Endothelial cell of umbilical vein (primary cell): ENCODE data around the gene DQX1. TPM values are rescaled to one million over a fixed set of nuclear protein-coding genes. Genes with fewer than 3 reads are reported as not detected.

Experiments used
- BruUV-seq: library from RNA; stranded (reverse); fragments of 400-500 nt; replicated peaks from 2 replicates; lab custom pipeline; 2021; lab: Mats Ljungman, UMichigan
- CTCF ChIA-PET: fragments of 300-600, 350-600 bp; sonication (Branson Sonifier 250); formaldehyde crosslinking; loops from one replicate; lab custom pipeline; 2021; ENCODE audit warnings: antibody characterized with exemption, inconsistent platforms; lab: Charles Lee
- POLR2A ChIA-PET: fragments of 300-600, 350-600 bp; sonication (Branson Sonifier 250); formaldehyde crosslinking; loops from one replicate; lab custom pipeline; 2021; ENCODE audit warnings: antibody characterized with exemption, inconsistent platforms; lab: Charles Lee
- DNase-seq: peaks from one replicate; pipeline ENCODE4 v3.0.0-alpha.2; 2011; ENCODE audit warnings: low read depth, low spot score
- FAIRE-seq: peaks from 2 replicates; lab custom pipeline; 2011; peaks lifted over from hg19 to GRCh38; lab: Jason Lieb, UNC
- H2AFZ ChIP-seq: 2 replicates; pipeline ENCODE4 v1.6.0; 2012; ENCODE audit warnings: low read depth, low read length, control low read depth, inconsistent platforms
- H3K27ac ChIP-seq: 2 replicates; pipeline ENCODE4 v1.5.1; 2011; ENCODE audit warnings: low read depth, mild to moderate bottlenecking, control low read depth, low read length, moderate library complexity; ENCODE audit not compliant: insufficient read depth
- H3K27me3 ChIP-seq, 2 experiments: 2 replicates each; pipeline versions ENCODE4 v1.6.0 to v1.6.1; 2011; ENCODE audit warnings: low read length in 2 of 2, mixed read lengths in 1 of 2; ENCODE audit not compliant: control insufficient read depth in 2 of 2, insufficient read depth in 2 of 2
- H3K36me3 ChIP-seq, 2 experiments: 2 replicates in 1 of 2; 3 replicates in 1 of 2; pipeline ENCODE4 v1.5.1; 2011; ENCODE audit warnings: low read length in 2 of 2, mild to moderate bottlenecking in 1 of 2, moderate library complexity in 1 of 2; ENCODE audit not compliant: control insufficient read depth in 2 of 2, insufficient read depth in 2 of 2; ENCODE audit errors: extremely low read depth in 1 of 2
- H3K4me1 ChIP-seq: 3 replicates; pipeline ENCODE4 v1.5.1; 2011; ENCODE audit warnings: mild to moderate bottlenecking, low read length; ENCODE audit not compliant: control insufficient read depth, insufficient read depth; ENCODE audit errors: extremely low read depth
- H3K4me2 ChIP-seq: 2 replicates; pipeline ENCODE4 v1.6.1; 2011; ENCODE audit warnings: low read length, control low read depth, mixed read lengths; ENCODE audit not compliant: insufficient read depth
- H3K4me3 ChIP-seq, 3 experiments: fragments of 200-600 bp in 1 of 3; sonication (generic), shearing (Covaris generic) in 1 of 3; replicated peaks in 1 of 3; 2 replicates each; pipeline ENCODE4 v1.5.1; 2011 to 2016; ENCODE audit warnings: control low read depth in 3 of 3, low read length in 3 of 3, mild to moderate bottlenecking in 2 of 3, inconsistent platforms in 1 of 3, low read depth in 1 of 3, moderate library complexity in 1 of 3; ENCODE audit not compliant: insufficient read depth in 1 of 3
- H3K79me2 ChIP-seq: 2 replicates; pipeline ENCODE4 v1.6.0; 2012; ENCODE audit warnings: low read length, inconsistent platforms; ENCODE audit not compliant: control insufficient read depth, insufficient read depth
- H3K9ac ChIP-seq: replicated peaks from 2 replicates; pipeline ENCODE3; 2011; ENCODE audit warnings: low read length, control low read depth; ENCODE audit not compliant: insufficient read depth; ENCODE audit errors: extremely low read depth
- H3K9me1 ChIP-seq: replicated peaks from 3 replicates; pipeline ENCODE4 v1.6.0; 2011; ENCODE audit warnings: mild to moderate bottlenecking, low read length; ENCODE audit not compliant: control insufficient read depth, insufficient read depth; ENCODE audit errors: extremely low read depth
- H3K9me3 ChIP-seq: replicated peaks from 2 replicates; pipeline ENCODE4 v1.5.1; 2012; ENCODE audit warnings: low read length, inconsistent platforms; ENCODE audit not compliant: control insufficient read depth, insufficient read depth
- H4K20me1 ChIP-seq: replicated peaks from 2 replicates; pipeline ENCODE3; 2011; ENCODE audit warnings: mild to moderate bottlenecking, low read length; ENCODE audit not compliant: control insufficient read depth, insufficient read depth; ENCODE audit errors: extremely low read depth
- EZH2 ChIP-seq: IDR thresholded peaks from 2 replicates; pipeline ENCODE4 v1.6.1; 2012; ENCODE audit warnings: borderline replicate concordance, low read depth, mild to moderate bottlenecking, moderate library complexity, low read length, inconsistent platforms; ENCODE audit not compliant: severe bottlenecking
- FOS ChIP-seq: IDR thresholded peaks from 2 replicates; pipeline ENCODE4 v1.6.1; 2011; ENCODE audit warnings: mild to moderate bottlenecking, low read length, moderate library complexity, borderline replicate concordance; ENCODE audit not compliant: insufficient read depth
- GATA2 ChIP-seq: IDR thresholded peaks from 2 replicates; pipeline ENCODE4 v1.7.0; 2011; ENCODE audit warnings: low read depth, mild to moderate bottlenecking, moderate library complexity, mixed read lengths, low read length; ENCODE audit not compliant: insufficient read length, insufficient read depth
- JUN ChIP-seq: IDR thresholded peaks from 2 replicates; pipeline ENCODE4 v1.6.1; 2011; ENCODE audit warnings: borderline replicate concordance, low read depth; ENCODE audit not compliant: insufficient read length, insufficient read depth
- MAX ChIP-seq: IDR thresholded peaks from 2 replicates; pipeline ENCODE4 v1.6.1; 2011; ENCODE audit not compliant: insufficient read depth, insufficient read length
- POLR2AphosphoS5 ChIP-seq: IDR thresholded peaks from 2 replicates; pipeline ENCODE4 v1.6.1; 2012; ENCODE audit warnings: low read depth, mild to moderate bottlenecking, control low read depth, low read length, moderate library complexity; ENCODE audit not compliant: insufficient read depth
- dilution Hi-C: fragments of 300-500 bp; cut with MboI; formaldehyde crosslinking; loops from one replicate; pipeline ENCODE4 v1.15.0; 2019; ENCODE audit warnings: low sequenced_read_pairs; ENCODE audit not compliant: extremely low pct_ligation_motif_present
- intact Hi-C: fragments of 100-400 bp; cut with micrococcal nuclease; formaldehyde crosslinking; loops from one replicate; pipeline ENCODE4 v1.10.0; 2022
- polyA plus RNA-seq, 4 experiments: library from polyadenylated mRNA; depleted of rRNA in 3 of 4; stranded (reverse) in 3 of 4; unstranded in 1 of 4; fragments of >200 nt; gene quantifications; 2 replicates each; pipeline versions ENCODE4 v1.2.1 to v1.2.3, GENCODE V29; 2011 to 2012; ENCODE audit warnings: missing spikeins in 1 of 4
- total RNA-seq: library from RNA; stranded (reverse); gene quantifications from 2 replicates; pipeline ENCODE4 v1.2.3, GENCODE V29; 2021

DQX1 gene
- total and polyA plus RNA-seq, 2 donors (not counting 3 experiments of a cell fraction or from before 2014, with no cell fraction given): 0.06 to 0.44 TPM

- H3K27me3 ChIP-seq: peaks cover 86 to 98% of the 10 kb centered on the region in 2 experiments
- TF ChIP-seq EZH2 (peak; percentile 99), FOS (no peak)
- no peaks in the 10 kb centered on the region for H3K36me3 ChIP-seq
- no peak for DNase-seq
- no peaks in the 10 kb centered on the region for H3K79me2 ChIP-seq
- no peak overlapping the region for H3K4me3 ChIP-seq
- H3K27ac ChIP-seq: no peak overlapping the region
- no TSS peak for BruUV-seq
- no peak for FAIRE-seq
- H3K9me3 ChIP-seq: no peaks in the 10 kb centered on the region
- H3K4me2 ChIP-seq: no peak overlapping the region
- H4K20me1 ChIP-seq: no peaks in the 10 kb centered on the region
- ChIA-PET POLR2A (no interaction called here), CTCF (interaction anchor here (1.4 kb wide), 1 partner anchor 8 kb away, joined by 3 read pairs; no protein-coding TSS in a partner anchor)
- H2AFZ ChIP-seq: peak overlapping the region; percentile 69
- H3K4me1 ChIP-seq: peaks cover 7% of the 10 kb centered on the region
- intact Hi-C loops (no loop called here), dilution Hi-C loops (no loop called here)
- H3K9me1 ChIP-seq: no peaks in the 10 kb centered on the region
- H3K9ac ChIP-seq: no peak overlapping the region
Observed at GRCh38 chr2:74515271-74515980, 10.6 kb downstream of the DQX1 start.

DNA sequence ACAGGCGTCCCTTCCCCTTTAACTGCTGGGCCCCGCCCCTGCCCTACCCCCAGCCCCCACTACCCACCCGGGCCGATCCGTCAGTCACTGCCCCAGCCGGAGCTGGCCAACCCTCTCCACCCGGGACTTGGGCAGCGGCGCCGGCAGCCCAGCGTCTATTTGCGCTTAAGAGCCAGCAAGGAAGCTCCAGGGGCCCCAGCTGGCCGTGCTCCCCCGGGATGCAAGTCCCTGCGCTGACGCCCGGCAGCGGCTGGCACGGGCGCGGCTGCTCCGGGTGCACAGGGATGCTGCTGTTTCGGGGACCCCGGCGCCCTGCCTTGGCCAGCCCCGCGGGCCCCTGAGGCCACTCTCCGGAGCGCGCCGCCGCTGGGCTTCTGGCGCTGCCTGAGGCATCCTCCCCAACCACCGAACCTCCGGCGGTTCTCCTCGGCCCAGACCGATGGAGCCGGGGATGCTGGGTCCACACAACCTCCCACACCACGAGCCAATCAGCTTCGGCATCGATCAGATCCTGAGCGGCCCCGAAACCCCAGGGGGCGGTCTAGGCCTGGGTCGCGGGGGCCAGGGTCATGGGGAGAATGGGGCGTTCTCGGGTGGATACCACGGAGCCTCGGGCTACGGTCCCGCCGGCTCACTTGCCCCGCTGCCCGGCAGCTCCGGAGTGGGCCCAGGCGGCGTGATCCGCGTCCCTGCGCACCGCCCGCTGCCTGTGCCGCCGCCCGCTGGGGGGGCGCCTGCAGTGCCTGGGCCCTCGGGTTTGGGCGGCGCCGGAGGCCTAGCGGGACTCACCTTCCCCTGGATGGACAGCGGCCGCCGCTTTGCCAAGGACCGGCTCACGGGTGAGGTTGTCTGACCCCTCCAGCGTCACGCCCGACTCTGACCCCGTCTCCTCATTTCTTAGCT is 11.4 kb downstream of the DQX1 start, which contains the start of gene TLX2:
TLX2 (plus strand) TSS at position 83 of the 903 bp plus-strand sequence; CDS start at position 440, 357 bp downstream.
- no peak for TF ChIP-seq MAX
- no peak for TF ChIP-seq GATA2
- no peak for TF ChIP-seq POLR2AphosphoS5
- TF ChIP-seq JUN: no peak
- Histone ChIP-seq H2AFZ (no peak within 1 kb of the TSS), H3K9me1 (no peaks in the 10 kb centered on the region), H3K27me3 (peaks cover 87 to 98% of the 10 kb centered on the region in 2 experiments), H3K4me3 (no peak within 1 kb of the TSS), H3K27ac (no peak within 1 kb of the TSS), H3K36me3 (no peaks in the 10 kb centered on the region), H4K20me1 (no peaks in the 10 kb centered on the region), H3K4me1 (peaks cover 7% of the 10 kb centered on the region), H3K4me2 (no peak within 1 kb of the TSS), H3K9me3 (no peaks in the 10 kb centered on the region), H3K79me2 (no peaks in the 10 kb centered on the region), H3K9ac (no peak within 1 kb of the TSS)
- no peak for DNase-seq
- dilution Hi-C loops: no loop called here
- intact Hi-C loops: no loop called here
- FAIRE-seq: no peak
- ChIA-PET CTCF (interaction anchor here (1.4 kb wide), 1 partner anchor 9 kb away, joined by 3 read pairs; no protein-coding TSS in a partner anchor), POLR2A (interaction anchor here (0.7 kb wide), 3 partner anchors 11 to 452 kb away, joined by 3 to 5 read pairs (median 4); partner anchors contain the start of gene DQX1)
- BruUV-seq: no TSS peak
